Right lobe of liver (tissue), 6 donors: ENCODE results near the gene PTBP1. TPM values are rescaled to one million over a fixed set of nuclear protein-coding genes. Genes with fewer than 3 reads are reported as not detected.
A peak's percentile ranks its signal among the peaks of the same experiment; 100 is the strongest.
"Not testable (repeated sequence)": the region's sequence is repeated elsewhere in the genome, so short reads cannot be mapped to it uniquely, and the experiment has no call there.

Source experiments
- ATAC-seq, 4 donors: fragments of 200-7000 bp; cut with Tn5 transposase; one replicate each; pipeline ENCODE4 v1.9.1; 2020; ENCODE audit warnings: mild to moderate bottlenecking in 4 of 4, moderate library complexity in 4 of 4
- DNase-seq, 3 donors: peaks; one replicate each; pipeline ENCODE4 v3.0.0-alpha.2; 2020
- H3K27ac ChIP-seq, 3 donors: fragments of 200-600 bp; one replicate each; pipeline ENCODE4 v1.8.0; 2022
- H3K27me3 ChIP-seq, 2 donors: fragments of 200-600 bp; one replicate each; pipeline ENCODE4 v1.8.0; 2022
- H3K36me3 ChIP-seq, 4 donors: fragments of 200-600 bp; sonication (generic) in 1 of 4; one replicate each; pipeline versions ENCODE4 v1.5.1 to v1.8.0; 2017 to 2022; ENCODE audit warnings: control low read depth in 1 of 4
- H3K4me1 ChIP-seq, 4 donors: fragments of 200-600 bp; sonication (generic) in 1 of 4; one replicate each; pipeline versions ENCODE4 v1.5.1 to v1.8.0; 2017 to 2022; ENCODE audit warnings: control low read depth in 1 of 4
- H3K4me3 ChIP-seq, 3 donors: fragments of 200-600 bp; one replicate each; pipeline ENCODE4 v1.8.0; 2022
- H3K9me3 ChIP-seq, 4 donors: fragments of 200-600 bp; sonication (generic) in 1 of 4; one replicate each; pipeline versions ENCODE4 v1.5.1 to v1.8.0; 2017 to 2022; ENCODE audit warnings: control low read depth in 1 of 4
- CTCF ChIP-seq, 4 donors: fragments of 200-600 bp in 3 of 4; fragments of 450-650 bp in 1 of 4; IDR thresholded peaks; one replicate each; pipeline versions ENCODE4 v1.5.1 to v1.8.0; 2016 to 2022; ENCODE audit warnings: antibody characterized with exemption in 4 of 4, mild to moderate bottlenecking in 2 of 4
- POLR2A ChIP-seq: fragments of 450-650 bp; IDR thresholded peaks from one replicate; pipeline ENCODE4 v1.6.1; 2017; ENCODE audit warnings: antibody characterized with exemption, mild to moderate bottlenecking
- WGBS: methylation state at CpG from one replicate; pipeline ENCODE4 v1.1.6; 2018; ENCODE audit warnings: low coverage, low lambda C conversion rate; ENCODE audit not compliant: insufficient coverage; ENCODE audit errors: missing lambda C conversion rate; 5-methylcytosine and 5-hydroxymethylcytosine counted together
- intact Hi-C, 2 donors: fragments of 100-400 bp; cut with DNase I; formaldehyde crosslinking; loops; one replicate each; pipeline versions ENCODE4 v1.11.2 to v1.14.1; 2022
- total RNA-seq, 6 experiments: library from RNA; depleted of rRNA in 2 of 6; stranded (reverse); fragments of >200 nt in 2 of 6; fragmentation: NEBNext Ultra II Directional in 3 of 6; extraction: Animal tissue kit (Norgen Biotek cat#: 25700) in 3 of 6; gene quantifications; one replicate each; pipeline versions ENCODE4 v1.1.0 to v1.2.4, GENCODE V29; 2016 to 2023
- donor health status: DM: no; HTN: yes; CAD: no.
- donor health status: DM: no; HTN: no; CAD: no.
- donor health status: DM: no; HTN: no; CAD: no.
- donor health status: DM: no; HTN: yes; CAD: no.
- donor health status: DM: no; HTN: yes; CAD: no.

Gene PTBP1
- total RNA-seq, 6 experiments from 2014 or later, result 91.1 to 150 (median 129) TPM

DNA sequence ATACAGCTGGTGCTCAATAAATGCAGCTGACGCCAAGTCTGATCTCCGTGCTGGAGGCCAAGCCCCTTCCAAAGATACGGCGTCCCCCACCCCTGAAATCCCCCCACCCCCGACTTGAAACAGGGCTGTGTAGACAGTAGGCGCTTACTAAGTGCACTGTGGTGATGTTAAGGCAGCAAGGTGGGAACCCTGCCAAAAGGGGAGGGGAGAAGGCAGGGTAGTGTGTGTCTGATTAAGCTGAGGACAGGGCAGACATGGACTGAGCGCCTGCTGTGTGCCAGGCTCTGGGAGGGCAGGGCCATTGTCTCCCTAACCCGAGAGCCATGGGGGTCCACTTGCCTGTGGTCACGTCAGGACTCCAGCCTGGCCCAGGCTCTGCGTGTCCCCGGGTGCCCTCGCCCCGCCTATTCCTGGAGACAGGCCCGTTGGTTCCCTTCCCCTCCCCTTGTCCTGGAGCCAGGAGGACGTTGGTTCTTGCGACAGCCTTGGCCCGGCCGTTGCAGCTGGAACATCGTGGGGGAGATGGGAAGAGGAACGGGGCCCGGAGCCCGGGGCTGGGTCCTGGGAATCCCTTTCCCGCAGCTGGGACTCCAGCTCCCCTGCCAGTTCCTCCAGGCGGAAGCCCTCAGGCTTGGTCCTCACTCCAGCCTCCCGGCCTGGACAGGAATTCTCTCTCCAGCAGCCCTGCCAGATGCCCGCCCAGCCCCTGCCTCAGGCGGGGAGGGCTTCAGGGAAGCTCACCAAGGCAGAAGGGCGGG, 53.1 kb downstream of the PTBP1 start:
- Histone ChIP-seq H3K27me3 (no peaks in the 10 kb centered on the region), H3K4me1 (peaks cover 0 to 8% (median 3%) of the 10 kb centered on the region in 4 donors), H3K27ac (no peak overlapping the region), H3K36me3 (no peaks in the 10 kb centered on the region), H3K9me3 (no peaks in the 10 kb centered on the region), H3K4me3 (no peak overlapping the region)
- ATAC-seq (peak; percentile 92 to 98 (median 96)), DNase-seq (peak; percentile 85 to 93 (median 91))
- intact Hi-C loops, result loop anchor here (10.0 kb wide), 2 partner anchors 124 to 144 kb away; no protein-coding TSS in a partner anchor
- TF ChIP-seq CTCF (IDR thresholded peaks at IDR 0.05), result no peak
- no peak for TF ChIP-seq POLR2A
- 29% methylated on average over 3 of the region's 28 CpGs for WGBS

DNA sequence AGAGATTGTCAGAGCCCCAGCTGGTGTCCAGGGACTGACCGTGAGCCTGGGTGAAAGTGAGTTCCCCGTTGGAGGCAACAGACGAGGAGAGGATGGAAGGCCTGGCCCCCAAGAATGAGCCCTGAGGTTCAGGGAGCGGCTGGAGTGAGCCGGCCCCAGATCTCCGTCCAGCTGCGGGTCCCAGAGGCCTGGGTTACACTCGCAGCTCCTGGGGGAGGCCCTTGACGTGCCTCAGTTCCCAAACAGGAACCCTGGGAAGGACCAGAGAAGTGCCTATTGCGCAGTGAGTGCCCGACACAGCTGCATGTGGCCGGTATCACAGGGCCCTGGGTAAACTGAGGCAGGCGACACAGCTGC, 53.7 kb downstream of the PTBP1 start:
- WGBS, result 0% methylated on average over 2 of the region's 13 CpGs
- Histone ChIP-seq H3K4me1 (peaks cover 0 to 8% (median 3%) of the 10 kb centered on the region in 4 donors), H3K27me3 (no peaks in the 10 kb centered on the region), H3K9me3 (no peaks in the 10 kb centered on the region), H3K36me3 (no peaks in the 10 kb centered on the region), H3K27ac (no peak overlapping the region), H3K4me3 (no peak overlapping the region)
- intact Hi-C loops, result loop anchor here (10.0 kb wide), 2 partner anchors 124 to 144 kb away; no protein-coding TSS in a partner anchor
- TF ChIP-seq CTCF (IDR thresholded peaks at IDR 0.05) (no peak), POLR2A (no peak)
- ATAC-seq, result no peak
- no peak for DNase-seq

GRCh38 chr19:852136-853013, 55.1 kb downstream of the PTBP1 start, which contains the start of gene ELANE:
Gene ELANE (plus strand): TSS chr19:852303. CDS start chr19:852329, 26 bp downstream.
- Histone ChIP-seq H3K27me3 (no peaks in the 10 kb centered on the region), H3K4me1 (peaks cover 0 to 8% (median 3%) of the 10 kb centered on the region in 4 donors), H3K9me3 (no peaks in the 10 kb centered on the region), H3K27ac (no peak within 1 kb of the TSS), H3K4me3 (no peak within 1 kb of the TSS), H3K36me3 (no peaks in the 10 kb centered on the region)
- intact Hi-C loops, result loop anchor here (10.0 kb wide), 2 partner anchors 122 to 142 kb away; no protein-coding TSS in a partner anchor
- TF ChIP-seq POLR2A (no peak), CTCF (IDR thresholded peaks at IDR 0.05) (no peak)
- WGBS, result 38% methylated on average over 2 of the region's 55 CpGs
- DNase-seq (no peak), ATAC-seq (no peak)

GRCh38 chr19:853014-853585, 55.8 kb downstream of the PTBP1 start:
- WGBS, result 50% methylated on average over 2 of the region's 67 CpGs
- Histone ChIP-seq H3K27me3 (no peaks in the 10 kb centered on the region), H3K4me1 (peaks cover 0 to 8% (median 3%) of the 10 kb centered on the region in 4 donors), H3K9me3 (no peaks in the 10 kb centered on the region), H3K4me3 (no peak overlapping the region), H3K27ac (no peak overlapping the region), H3K36me3 (no peaks in the 10 kb centered on the region)
- ATAC-seq (no peak), DNase-seq (no peak)
- intact Hi-C loops, result loop anchor here (10.0 kb wide), 2 partner anchors 122 to 142 kb away; no protein-coding TSS in a partner anchor
- TF ChIP-seq CTCF (IDR thresholded peaks at IDR 0.05) (no peak), POLR2A (no peak)

- not testable (repeated sequence) for H3K36me3 ChIP-seq, H3K27me3 ChIP-seq, ATAC-seq, H3K27ac ChIP-seq, DNase-seq, H3K4me1 ChIP-seq, H3K4me3 ChIP-seq, H3K9me3 ChIP-seq
- intact Hi-C loops, result loop anchor here (10.0 kb wide), 2 partner anchors 121 to 141 kb away; no protein-coding TSS in a partner anchor
- 66% methylated on average over 10 of the region's 17 CpGs for WGBS
Observed at GRCh38 chr19:853614-854220, 56.5 kb downstream of the PTBP1 start.
